ENCODE results near the gene AOX1.

The AOX1 gene

DNA sequence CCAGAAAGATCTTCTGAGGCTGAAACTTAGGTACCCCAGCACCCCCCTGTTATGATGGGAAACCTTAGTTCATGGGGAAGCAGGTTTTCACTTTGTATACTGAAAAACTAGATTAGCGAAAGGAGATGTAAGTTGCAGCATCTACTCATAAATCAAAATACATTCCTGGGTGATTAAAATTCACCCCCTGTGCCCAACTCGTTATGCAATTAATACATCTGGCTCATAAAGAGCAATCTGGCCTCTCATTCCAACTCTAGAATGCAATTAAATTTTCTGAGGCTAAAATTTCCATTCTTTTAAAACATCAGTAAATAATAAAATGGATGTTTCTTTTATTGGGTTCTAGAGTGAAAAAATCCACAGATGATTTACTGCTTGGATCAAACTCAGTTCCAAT, 115.0 kb downstream of the AOX1 start:
- TF ChIP-seq, protein P1, sequence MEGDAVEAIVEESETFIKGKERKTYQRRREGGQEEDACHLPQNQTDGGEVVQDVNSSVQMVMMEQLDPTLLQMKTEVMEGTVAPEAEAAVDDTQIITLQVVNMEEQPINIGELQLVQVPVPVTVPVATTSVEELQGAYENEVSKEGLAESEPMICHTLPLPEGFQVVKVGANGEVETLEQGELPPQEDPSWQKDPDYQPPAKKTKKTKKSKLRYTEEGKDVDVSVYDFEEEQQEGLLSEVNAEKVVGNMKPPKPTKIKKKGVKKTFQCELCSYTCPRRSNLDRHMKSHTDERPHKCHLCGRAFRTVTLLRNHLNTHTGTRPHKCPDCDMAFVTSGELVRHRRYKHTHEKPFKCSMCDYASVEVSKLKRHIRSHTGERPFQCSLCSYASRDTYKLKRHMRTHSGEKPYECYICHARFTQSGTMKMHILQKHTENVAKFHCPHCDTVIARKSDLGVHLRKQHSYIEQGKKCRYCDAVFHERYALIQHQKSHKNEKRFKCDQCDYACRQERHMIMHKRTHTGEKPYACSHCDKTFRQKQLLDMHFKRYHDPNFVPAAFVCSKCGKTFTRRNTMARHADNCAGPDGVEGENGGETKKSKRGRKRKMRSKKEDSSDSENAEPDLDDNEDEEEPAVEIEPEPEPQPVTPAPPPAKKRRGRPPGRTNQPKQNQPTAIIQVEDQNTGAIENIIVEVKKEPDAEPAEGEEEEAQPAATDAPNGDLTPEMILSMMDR (IDR thresholded peaks at IDR 0.05; ENCODE audit: low read depth, low read length) = no peak
- no peak overlapping the region for H3K4me3 ChIP-seq (ENCODE audit: low read depth, low read length)

DNA sequence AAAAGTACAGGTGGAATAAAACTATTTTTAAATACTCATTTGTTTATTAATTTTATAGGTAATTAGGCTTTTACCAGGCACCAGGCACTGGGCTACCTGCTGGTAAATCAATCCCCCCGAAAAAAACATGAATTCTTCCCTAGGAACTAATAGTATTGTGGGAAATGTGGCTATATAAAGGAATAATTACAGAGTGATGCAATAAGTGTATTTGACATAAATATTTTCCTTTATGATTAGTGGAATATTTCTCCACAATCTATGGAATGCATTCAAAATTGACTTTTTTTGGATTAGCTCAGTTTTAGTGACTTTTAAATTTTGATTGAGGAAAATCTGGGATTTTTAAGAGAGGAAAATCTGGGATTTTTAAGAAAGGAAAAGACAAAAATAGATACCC, 116.2 kb downstream of the AOX1 start:
- H3K4me3 ChIP-seq (ENCODE audit: low read depth, low read length) = no peak overlapping the region
- TF ChIP-seq, protein P1 (IDR thresholded peaks at IDR 0.05; ENCODE audit: low read depth, low read length) = no peak

DNA sequence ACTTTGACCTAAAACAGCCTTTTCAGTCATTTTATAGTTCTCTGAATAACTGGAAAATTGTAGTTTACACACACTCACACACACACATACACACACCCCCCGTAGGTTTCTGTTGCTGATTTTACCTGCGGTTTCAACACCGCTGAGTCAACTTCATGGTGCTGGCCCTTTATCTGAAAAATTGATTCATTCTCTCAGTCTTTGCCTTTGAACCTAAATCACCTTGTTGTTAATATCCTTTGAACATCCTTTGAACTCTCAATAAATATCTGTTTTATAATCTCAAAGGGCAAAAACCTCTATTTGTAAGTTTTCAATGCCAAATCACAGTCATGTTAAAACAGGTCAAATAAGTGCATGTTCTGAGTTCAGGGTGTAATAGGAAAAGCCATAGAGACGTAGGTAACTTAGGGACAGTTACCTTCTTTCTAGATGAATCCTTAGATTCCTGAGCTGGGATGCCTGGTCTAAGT, 116.9 kb downstream of the AOX1 start:
- TF ChIP-seq, protein P1 (IDR thresholded peaks at IDR 0.05; ENCODE audit: low read depth, low read length) = no peak
- no peak overlapping the region for H3K4me3 ChIP-seq (ENCODE audit: low read depth, low read length)

DNA sequence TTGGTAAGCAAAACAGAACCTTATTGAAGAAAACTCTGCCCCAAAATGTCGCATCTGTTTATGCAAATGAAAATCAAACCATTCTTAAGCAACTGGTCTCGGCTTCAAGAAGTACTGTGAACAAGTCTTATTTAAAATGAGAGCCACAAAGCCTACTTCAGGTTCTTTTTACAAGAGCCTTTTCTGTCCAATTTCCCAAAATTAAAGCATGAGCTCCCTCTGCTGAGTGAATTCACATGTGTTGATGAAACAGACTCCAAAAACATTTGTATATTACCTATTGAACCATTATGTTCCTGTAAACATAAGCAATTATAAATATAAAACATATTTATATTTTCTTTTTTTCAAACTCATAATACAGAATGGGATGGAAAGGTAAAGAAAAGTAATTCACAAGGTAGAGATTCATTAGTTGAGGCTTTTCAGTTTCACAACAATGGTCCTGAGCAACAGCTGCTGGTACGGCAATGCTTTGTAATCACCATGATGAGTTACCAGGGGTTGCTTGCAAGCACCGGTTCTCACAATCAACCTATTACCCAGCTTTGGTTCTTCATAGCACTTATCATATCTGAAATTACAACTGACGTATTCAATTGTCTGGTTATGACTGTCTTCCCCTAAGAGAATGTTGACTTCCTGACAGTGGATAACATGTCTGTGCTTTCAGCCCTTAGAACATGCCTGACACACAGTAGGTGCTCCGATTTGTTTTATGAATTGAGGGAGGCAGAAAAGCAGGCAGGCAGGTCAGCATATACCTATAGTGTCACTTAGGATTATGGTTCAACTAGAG, 117.5 kb downstream of the AOX1 start:
- TF ChIP-seq, protein P1 (IDR thresholded peaks at IDR 0.05; ENCODE audit: low read depth, low read length) = 0 out of 2 replicates have a peak, but pooled peaks have one; percentile 6
- H3K4me3 ChIP-seq (ENCODE audit: low read depth, low read length) = no peak overlapping the region

DNA sequence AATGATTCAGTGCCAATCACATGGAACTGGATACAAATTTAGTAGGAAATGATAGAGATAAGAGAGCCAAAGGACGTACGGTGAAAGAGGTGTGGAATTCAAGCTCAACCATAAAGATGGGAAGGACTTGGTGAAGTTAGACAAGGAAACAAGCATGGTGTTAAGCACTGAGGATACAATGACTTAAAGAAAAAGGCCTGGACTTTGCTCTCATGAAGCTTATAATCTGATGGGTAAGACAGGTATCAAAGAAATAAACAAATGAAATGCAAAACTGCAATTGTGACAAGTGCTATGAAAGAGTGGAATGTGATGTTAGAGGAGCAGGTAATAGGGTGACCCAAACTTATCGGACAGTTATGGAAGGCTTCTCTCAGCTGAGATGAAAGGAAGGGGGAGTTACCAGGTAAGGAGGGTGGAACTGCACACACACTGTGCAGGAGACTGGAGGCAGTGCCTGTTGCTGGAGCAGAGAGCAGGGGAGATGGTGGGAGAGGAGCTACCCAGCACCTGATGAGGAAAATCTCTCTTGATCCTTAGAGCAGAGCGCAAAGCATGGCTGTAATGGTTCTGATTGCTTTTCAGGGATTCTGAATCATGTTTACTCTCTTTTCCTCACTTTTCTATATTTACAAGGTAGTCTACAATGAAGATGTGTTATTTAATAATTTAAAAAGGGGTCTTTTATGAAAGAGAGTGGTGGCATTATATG, 118.3 kb downstream of the AOX1 start:
- no peak overlapping the region for H3K4me3 ChIP-seq (ENCODE audit: low read depth, low read length)
- TF ChIP-seq, protein P1 (IDR thresholded peaks at IDR 0.05; ENCODE audit: low read depth, low read length) = no peak

DNA sequence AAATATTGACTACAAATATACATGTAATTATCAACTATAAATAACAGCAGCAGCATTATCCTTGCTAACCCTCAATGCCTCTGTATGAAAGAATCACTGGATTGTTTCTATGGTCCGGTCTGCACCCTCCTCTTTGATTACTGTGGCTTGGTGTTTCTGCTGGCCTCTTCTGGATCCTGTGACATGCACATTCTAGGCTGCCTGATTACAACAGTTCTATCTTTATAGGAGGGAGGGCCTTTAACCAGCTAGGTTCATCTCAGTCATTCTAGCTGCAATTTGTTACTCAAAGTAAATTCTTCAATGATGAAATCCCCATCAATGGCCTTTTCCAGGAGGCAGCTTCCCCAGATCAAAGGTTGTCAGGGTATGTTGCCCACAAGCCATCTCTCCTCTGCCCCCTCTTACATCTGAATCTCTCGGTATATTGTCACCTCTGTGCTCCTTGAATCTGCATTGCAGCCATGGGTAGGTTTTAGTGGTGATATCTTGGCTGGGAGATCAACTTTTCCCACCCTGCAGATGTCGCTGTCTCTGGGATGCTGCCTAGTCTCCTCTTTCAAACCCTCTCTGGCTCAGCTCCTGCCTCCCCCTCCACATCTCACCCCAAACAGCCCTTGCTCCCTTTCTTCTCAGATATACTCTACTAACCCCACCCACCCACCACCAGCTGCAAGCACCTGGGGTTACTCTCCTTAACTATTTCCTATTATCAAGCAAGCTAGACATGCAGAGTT, 119.7 kb downstream of the AOX1 start:
- TF ChIP-seq, protein P1 (IDR thresholded peaks at IDR 0.05; ENCODE audit: low read depth, low read length) = peak; percentile 36; the same call in 1 of the 2 replicates
- no peak overlapping the region for H3K4me3 ChIP-seq (ENCODE audit: low read depth, low read length)
